HG02763 (cell line): ENCODE results near the gene SYNPO.

Source experiments
- ATAC-seq: cut with Tn5 transposase; IDR thresholded peaks from one replicate; pipeline ENCODE4 v1.9.1; 2021; ENCODE audit warnings: mild to moderate bottlenecking, moderate library complexity; ENCODE audit not compliant: unreplicated experiment

SYNPO gene

DNA sequence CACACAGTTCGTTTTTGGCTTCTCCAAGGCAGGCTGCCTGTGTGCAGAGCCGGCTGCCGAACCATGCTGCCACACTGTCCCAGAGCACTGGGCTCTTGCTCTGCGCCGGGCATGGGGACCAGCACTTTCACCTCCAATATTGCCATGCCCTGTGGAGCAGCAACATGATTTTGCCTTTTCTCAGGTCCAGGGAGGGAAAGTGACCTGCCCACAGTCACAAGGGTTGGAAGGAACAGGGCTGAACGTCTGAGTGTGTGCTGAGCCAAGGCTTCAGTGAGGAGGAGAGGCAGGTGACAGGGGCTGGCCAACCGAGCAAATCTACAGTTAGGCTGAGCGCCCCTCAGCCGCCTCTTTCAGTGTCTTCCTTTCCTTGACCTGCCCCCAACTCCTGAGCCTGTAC, 34.0 kb upstream of the SYNPO start:
- ATAC-seq, result no peak

DNA sequence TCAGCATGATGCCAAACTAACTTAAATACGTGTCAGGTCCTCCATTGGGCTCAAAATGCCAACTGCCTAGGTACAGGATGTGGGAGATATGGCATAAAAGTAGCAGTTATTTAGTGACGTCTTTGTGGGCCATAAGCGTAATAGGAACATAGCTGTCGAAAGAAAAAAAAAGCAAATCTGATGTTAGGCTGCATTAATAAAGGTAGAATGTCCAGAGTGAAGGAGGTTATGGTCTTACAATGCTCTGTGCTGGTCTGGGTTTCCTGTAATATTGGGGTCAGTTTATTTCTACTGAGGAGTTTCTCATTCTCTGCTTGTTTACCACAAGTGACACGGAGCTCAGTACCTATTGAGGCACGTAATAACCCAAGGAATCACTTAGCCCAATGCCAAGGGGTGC, 33.4 kb upstream of the SYNPO start:
- ATAC-seq, result no peak

DNA sequence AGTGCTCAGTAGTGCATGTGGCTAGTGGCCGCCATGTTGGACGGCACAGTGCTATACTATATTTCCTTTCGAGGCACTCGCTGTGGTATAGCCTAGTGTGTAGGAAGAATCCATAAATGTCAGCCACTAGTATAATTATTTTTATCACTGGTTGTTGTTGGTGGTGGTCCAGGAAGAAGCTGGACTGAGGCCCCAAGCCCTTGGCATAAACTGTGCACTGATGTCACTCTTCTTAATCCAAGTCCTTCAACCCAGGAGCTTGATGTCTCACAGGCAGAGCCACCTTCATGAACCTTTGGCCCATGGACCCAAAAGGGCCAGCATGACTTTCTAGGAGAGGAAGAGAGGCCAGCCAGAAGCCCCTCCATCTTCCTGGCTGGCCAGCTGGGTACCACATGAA, 32.5 kb upstream of the SYNPO start:
- ATAC-seq, result no peak

DNA sequence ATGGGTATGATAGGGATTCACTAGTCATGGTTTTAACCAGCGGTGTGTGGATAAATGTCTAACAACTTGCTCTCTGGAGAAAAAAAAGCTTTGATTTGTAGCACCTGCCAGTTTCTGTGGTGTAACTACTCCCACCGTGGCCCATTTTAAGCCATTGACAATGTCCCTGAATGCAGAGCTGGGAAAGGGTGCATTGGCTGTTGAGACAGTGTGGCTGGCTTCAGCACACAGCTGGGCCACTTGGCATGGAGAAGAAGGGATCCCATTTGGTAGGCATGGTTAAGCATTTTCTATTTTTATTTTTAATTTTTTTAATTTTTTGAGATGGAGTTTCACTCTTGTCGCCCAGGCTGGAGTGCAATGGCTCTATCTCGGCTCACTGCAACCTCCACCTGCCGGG, 31.5 kb upstream of the SYNPO start:
- ATAC-seq, result no peak

DNA sequence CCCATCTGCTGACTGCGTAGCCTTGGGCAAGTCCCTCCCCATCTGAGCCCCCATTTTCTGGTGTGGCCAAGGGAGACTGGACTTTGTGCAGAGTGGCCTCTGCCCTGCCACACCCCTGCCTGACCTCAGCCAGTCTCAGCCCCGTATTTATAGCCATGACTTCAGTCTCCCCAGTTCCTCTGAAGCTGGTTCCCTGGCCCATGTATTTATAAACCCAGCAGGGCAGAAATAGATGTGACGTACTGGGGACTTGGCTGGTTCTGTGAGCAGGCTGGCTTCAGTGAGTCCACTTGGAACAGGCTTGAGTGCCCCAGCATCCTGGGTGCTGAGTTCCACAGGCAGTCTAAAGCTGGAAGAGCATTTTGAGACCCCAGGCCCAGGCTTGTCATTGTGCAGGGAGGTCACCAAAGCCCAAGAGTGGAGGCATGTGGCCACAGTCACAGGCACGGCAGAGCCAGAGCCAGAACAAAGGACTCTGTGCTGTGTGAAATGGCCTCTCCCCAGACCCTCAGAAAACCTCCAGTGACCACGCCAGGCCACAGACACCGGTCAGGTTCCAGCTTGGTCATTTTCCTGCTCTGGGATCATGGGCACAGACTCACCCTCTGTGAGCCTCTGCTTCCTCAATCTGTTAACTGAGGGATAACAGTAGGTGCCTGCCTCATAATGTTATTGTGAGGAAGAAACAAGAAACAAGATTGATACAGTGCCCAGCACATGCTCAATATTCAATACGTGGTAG, 30.4 kb upstream of the SYNPO start:
- ATAC-seq, result no peak

DNA sequence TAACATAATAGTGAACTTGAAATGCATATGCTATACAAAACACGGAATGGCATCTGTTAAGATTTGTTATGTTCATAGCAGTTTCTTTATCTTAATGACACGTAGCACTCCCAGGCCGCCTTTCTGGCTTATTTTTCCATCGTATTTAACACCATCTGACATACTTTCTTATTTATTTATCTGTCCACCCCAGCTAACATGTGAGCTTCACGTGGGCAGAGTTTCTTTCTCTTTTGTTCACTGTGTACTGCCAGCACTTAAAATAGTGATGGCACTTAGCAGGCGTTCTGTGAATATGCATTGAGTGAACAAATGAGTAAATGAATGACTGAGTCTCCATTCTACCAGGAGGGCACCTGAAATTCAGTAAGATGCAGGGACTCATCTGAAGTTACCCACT, 29.4 kb upstream of the SYNPO start:
- no peak for ATAC-seq

DNA sequence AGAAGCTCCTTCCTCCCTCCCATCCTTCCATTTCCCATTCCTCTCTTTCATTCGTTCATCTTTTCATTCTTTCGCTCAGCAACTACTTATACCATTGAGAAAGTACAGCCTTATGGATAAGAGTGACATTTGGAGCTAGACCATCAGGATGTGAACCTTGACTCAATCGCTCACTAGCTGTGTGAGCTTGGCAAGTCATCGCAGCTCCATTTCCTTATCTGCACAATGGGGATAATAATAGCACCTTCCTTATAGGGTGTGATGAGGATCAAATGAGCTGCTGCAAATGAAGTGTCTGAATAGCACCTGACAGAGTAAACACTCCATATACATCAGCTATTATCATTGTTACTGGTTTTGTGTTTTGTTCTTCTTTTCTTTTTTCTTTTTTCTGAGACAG, 28.1 kb upstream of the SYNPO start:
- ATAC-seq, result no peak

DNA sequence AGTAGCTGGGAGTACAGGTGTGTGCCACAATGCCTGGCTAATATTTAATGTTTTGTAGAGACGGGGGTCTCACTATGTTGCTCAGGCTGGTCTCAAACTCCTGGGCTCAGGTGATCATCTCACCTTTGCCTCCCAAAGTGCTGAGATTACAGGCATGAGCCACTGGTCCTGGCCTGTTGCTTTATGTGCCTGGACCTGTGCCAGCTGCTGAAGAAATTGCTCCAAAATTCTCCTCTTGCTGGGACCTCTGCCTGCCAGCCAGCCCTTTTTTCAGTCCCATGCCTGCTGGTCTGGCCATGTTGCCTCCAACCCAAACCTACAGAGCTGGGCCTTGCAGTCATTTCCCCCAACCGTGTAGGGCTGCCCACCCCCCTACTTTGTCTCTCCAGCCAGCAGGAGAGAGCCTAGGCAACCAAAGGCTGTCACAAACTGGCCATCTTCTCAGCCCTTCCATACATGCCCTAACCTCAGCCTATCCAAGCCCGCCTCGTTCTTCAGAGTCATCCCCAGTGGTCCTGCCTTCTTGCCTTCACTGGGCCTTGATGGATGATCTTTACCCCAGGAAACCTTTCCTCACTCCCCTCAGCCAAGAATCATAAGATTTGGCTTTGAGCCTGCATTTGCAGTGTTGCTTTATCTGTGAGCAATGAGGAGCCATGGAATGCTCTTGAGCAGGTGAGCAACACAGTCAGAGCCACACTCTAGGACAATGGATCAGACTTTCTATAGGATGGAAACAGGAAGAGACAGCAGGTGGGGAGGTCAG, 27.4 kb upstream of the SYNPO start:
- ATAC-seq, result no peak

DNA sequence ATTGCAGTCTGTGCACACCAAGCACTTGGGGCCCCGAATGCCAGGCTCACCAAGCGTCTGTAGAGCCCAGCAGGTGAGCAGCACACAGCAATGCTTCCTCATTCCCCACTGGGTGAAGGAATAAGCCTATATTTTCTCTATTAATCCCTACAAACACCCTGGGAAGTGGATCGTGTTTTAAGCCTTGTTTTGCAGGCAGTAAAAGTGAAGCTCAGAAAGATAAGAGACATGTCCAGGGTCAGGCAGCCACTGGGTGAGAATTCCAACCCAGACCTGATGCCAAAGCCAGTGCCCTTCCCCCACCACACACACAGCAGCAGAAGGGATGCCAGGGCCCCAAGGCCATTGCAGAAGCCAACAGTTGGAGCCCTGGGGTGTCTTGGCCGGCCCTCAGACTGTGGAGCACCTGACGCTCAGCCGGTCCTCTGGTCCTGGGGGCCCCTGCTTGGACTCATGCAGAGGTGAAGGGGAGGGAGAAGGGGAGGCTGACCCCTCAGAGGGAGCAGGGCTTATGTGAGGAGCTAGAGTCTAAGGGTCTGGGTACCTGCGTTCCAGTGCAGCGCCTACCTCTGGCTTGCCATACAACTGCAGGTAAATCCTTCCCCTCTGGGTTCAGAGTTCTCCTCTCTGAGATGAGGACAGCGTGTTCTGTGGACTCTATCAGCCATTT, 26.3 kb upstream of the SYNPO start:
- no peak for ATAC-seq

DNA sequence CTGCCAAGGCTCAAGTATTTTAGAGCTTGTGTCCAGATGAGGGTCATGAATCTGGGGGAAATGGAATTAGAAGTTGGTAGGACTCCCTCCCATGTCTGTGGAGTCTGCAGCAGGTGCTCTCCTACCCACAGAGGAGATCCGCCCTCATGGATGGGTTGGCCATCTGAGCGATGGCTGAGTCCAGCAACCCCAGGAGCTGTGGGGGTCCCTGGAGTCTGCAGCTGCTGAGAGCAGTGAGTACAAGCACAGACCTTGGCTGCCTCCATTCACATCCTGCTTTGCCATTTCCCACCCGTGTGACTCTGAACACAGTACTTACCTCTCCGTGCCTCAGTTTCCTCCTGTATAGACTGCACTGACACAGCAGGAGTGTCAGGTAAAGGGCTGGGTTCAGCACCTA, 25.8 kb upstream of the SYNPO start:
- ATAC-seq, result no peak

DNA sequence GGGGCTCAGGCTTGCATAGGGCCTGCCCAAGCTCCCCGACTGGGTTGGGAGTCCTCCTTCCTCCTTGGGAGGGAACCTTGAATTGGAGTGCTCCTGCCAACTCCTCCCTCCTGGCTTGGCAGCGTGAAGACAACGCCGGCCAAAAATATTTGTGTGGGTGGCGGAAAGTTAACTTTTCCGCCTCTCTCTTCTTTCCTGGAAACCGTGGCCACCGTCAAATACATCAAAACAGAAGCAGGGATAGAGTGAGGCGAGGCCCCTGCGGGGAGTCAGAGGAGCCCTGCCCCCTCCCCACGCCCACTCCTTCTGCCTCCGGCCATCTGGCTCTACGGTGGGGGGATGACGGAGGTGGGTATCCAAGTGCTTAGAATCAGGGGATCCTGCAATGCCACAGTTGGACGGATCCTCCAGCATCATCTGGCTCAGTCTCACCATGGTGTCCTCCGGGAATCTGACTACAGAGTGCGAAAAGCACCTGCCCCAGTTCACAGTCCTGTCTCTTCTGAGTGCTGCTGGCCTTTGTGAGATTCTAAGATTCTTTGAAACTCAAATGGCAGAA, 25.2 kb upstream of the SYNPO start:
- no peak for ATAC-seq

DNA sequence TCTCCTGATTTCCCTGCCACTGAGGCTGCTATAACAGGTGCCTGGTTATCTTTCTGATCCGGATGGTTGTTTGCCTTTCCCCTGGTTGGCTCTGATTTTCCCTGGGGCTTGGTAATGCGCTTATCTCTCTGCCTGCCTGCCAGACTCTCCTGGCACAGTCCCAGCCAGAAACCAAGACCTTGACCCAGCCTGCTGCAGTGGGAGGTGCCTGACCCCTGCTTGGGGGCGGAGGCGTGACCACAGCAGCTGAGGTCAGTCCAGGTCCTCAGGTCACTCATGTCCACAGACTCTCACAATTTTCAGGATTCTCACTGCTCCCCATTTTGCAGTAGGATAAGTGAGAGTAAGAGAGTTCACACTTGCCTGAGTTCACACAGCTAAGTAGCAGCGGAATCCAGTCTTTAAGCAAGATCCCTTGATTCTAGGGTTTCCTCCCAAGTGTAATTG, 24.4 kb upstream of the SYNPO start:
- ATAC-seq, result no peak

DNA sequence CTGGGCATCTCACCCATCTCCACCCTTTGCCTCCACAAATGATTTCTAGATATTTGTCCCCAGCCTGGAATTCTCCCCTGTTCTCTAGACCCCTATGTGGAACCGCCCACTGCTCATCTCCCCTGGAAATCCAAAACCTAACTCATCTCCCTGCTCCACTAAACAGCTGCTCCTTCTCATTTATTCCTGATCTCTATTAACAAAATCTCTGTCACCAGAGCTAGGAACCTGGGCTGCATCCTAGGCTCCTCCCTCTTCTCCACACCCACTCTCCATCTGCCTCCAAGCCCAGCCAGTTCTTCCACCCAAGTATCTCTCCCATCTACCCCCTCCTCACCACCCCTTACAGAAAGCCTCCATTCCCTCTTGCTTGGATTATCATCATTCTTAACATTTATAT, 24.0 kb upstream of the SYNPO start:
- ATAC-seq, result no peak

DNA sequence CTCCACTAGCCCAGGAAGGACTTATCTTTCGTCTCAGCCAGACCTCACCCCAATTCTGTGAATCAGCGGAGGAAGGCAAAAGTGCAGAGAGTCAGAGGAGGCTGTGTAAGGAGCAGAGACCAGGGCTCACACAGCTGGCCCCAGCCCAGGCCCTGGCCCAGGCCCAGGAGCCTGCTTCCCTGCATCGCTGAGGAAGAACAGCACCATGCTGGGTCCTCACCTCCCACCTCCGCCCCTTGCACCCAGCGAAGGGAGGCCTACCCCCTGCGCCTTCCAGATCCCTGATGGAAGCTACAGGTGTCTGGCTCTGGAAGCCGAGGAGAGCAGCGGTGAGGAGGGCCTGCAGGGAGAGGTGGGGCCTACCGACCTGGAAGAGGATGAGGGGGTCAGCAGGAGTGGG, 22.3 kb upstream of the SYNPO start:
- ATAC-seq, result no peak

DNA sequence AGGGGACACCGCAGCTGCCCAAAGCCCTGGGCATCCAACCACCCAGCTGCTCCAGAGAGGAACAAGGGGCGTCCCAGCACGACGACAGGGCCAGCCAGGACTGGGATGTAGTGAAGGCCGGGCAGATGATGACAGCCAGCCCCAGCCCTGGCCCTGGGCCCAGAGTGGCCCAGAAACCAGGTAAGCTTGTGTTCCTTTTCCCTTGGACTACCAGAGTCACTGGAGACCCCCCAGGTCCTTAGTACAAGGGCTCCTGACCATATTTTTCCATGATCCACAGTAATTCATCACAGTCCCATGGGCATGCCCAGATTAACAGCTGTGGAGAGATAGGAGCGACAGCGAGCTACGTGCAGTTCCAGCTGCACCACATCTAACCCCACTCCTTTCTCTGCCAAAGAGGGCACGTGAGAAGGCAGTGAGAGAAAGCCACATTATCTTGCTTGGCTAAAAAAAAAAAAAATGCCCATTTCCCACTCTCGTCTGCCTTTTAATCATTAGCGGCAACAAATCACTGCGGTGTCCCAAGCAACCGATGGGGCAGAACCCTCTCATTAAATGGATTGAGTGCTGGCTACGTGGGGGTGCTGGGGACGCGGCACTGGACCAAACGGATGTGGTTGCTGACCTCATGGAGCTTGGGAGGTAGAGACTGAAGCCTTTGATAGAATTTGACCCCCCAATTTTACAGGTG, 21.7 kb upstream of the SYNPO start:
- no peak for ATAC-seq

DNA sequence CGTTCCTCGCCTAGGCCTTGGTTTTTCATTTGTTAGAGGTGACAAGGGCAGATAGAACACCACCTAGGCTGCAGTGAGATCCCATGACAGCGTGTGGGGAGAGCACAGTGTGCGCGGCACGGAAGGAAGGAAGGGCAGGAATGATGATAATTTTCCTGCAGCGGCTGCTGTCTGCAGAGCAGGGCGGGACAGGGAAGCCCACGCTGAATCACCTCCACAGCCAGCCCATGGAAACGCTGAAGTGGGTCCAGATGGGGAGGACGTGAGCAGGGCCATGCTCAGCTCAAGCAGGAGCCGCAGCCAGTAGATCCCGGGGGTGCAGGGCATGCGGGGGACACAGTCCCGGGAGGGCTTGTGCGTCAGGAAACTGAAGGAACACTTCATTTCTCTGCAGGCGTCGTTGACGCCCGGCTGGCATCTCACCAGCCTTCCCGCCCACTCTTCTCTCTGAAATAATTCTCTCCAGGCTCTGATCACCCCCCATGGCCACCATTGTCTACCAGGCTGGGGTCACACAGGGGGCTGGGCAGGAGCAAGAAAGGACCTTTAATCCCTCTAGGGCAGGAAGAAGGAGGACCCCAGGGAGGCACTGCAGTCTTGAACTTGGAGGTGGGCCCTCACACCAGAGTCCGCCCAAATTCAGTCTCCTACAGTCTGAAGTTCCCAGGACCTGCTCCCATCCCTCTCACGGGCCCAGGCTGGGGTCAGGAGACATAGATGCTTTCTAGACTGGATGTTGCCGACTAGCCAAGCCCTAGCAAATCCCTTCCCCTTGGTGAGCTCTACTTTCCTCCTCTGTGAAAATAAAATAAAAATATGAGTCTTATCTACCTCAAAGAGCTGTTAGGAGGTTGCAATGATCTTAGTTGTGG, 20.9 kb upstream of the SYNPO start:
- no peak for ATAC-seq

DNA sequence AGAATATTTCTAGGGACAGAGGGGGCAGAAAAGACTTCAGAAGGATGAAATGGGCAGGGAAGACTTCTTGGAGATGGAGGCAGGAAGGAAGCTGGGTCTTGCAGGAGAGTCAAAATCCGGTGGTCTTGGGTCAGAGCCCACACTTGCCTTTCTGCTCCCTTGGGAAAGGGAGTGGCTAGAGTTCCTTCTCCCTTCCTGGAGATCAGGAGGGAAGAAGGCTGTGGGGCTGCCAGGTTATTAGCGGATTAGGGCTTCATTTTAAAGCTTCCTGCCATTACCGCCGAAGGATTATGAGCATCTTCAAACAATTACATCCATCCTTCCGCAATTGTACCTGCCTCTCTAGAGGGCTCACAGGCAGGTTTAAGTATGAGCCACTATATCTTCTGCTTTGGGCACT, 19.2 kb upstream of the SYNPO start:
- no peak for ATAC-seq

DNA sequence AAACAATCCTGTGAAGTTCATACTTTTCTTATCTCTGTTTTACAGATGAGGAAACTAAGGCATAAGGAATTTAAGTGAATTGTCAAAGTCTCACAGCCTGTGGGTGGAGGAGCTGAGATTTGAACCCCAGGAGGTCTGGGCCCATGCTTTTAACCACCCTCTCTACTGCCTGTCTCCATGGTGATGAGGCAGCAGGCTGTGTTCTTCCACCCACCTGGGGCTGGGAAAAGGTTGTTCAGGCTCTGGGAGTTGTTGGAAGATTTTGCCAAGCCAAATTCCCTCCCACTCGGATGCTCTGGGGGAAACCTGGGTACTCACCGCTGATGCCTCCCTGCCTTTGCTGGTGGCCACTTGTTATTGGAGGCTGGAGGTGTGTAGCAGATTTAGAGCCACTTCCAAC, 18.3 kb upstream of the SYNPO start:
- no peak for ATAC-seq

DNA sequence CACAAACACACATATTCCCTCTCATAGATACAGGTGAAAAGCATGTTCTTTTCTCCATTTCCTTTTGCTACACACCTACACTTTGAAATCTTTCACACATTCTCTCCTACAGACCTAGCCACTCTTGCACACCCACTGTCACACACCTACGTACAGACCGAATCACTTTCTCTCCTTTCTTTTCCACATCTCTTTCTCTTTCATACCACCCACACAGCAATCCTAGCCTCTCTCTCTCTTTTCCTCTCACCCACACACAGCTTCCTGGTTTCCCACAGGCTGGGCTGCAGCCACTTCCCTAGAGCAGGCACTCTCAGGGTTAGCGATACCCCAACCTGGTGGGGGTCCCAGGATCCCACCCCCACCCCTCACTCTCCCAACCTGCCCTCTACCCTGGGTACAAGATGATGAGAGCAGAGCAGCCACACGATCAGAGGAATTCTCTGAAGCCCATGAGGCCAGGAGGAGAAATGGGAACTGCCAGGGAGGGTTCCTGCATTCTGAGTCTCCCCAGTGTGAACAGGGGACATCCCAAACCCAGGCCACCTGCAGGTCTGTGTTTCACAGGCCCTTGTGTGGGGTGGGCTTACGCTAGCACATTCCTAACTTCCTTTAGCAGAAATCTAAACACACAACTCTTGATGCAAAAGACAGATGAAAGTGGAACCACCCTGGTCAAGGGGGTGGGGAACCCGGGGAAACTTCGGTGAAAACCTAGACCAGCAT, 17.1 kb upstream of the SYNPO start:
- no peak for ATAC-seq

DNA sequence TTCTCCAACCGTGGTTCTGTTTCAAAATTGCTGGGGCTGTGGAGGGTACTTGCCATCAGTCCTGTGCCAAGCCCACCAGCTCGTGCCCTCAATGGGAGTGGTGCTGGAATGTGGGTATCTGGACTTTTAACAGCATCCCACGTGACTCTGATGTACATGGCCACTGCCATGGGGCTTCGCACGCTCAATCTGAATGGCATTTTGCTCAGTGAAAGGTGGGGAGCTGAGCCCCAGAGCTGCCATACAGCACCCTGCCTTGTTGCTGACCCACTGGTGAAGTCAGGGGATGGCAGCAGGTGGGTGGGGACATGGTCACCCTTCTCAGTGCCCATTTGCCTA, 16.6 kb upstream of the SYNPO start:
- ATAC-seq, result no peak
